SH-SY5Y (cell line): ENCODE results near the gene RUNX3.

Experiments used
- GATA2 ChIP-seq: IDR thresholded peaks from 2 replicates; pipeline ENCODE4 v1.6.1; 2011; ENCODE audit warnings: mild to moderate bottlenecking, low read depth, low read length
- GATA3 ChIP-seq: IDR thresholded peaks from 2 replicates; pipeline ENCODE4 v1.6.1; 2011; ENCODE audit warnings: low read depth, mild to moderate bottlenecking, low read length, moderate library complexity

DNA sequence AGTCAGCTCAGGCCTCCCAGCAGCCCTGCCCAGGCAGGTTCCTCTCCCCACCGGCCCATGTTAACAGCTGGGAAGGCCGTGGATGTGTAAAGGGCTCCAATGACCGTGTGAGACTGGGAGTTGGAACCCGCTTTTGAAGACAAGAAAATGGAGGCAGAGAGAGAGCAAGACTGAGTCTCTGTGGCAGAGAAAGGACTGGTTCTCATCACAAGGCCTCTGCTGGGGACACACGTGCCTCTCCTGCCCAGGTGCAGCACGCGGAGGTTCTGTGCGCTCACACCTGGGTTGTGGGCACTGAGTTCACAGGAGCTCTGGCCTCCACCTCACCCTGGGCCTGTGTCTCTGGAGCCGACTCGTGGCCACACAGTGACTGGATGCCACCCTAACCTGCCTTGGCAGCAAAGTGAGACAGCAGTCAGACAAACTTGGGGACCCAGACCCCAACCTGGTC, 27.0 kb downstream of the RUNX3 start:
- TF ChIP-seq GATA2 = no peak
- TF ChIP-seq GATA3 = no peak
